ENCODE measurements around the gene WHRN. TPM values are rescaled to one million over a fixed set of nuclear protein-coding genes. Genes with fewer than 3 reads are reported as not detected.

WHRN gene
- total and polyA plus RNA-seq, 9 of the 15 experiments (the other 6 are each of a cell fraction or from before 2014, with no cell fraction given): 0.31 to 14.1 (median 3.0) TPM

DNA sequence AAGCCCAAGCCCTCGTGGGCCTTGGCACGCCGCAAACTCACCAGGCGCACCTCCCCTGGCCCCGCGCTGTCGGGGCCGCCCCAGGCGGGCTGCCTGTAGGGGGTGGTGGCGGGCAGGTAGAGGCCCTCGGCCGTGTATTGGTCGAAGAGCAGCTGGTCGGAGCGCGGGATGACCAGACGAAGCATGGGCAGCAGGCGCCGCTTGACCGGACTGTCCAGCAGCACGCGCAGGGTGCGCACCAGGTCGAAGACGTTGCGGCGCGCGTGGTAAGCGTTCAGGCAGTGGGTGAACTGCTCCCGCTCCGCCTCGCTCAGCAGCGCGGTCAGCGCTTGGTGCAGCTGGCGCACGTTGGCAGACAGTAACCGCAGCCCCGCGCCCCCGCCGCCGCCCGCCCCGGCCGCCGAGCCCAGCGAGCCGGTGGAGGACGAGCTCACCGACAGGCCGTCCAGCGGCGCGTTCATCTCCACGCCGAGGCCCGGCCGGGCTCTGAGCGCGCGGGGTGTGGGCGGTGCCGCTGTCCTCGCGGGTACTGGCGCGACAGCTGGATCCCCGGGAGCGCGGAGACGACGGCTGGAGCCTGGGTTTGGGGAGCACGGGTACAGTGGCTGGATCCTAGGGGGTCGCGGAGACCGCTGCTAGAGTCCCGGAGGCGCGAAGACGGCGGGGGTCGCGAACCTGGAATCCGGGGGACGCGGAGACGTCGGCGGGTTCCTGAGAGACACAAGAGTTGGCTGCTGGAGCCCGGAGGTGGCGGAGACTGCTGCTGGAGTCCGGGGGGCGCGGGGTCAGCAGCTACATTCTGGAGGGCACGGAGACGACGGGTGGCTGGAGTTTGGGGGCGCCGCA, 709 bp downstream of the WHRN start (continued):
- TF ChIP-seq, protein P1, sequence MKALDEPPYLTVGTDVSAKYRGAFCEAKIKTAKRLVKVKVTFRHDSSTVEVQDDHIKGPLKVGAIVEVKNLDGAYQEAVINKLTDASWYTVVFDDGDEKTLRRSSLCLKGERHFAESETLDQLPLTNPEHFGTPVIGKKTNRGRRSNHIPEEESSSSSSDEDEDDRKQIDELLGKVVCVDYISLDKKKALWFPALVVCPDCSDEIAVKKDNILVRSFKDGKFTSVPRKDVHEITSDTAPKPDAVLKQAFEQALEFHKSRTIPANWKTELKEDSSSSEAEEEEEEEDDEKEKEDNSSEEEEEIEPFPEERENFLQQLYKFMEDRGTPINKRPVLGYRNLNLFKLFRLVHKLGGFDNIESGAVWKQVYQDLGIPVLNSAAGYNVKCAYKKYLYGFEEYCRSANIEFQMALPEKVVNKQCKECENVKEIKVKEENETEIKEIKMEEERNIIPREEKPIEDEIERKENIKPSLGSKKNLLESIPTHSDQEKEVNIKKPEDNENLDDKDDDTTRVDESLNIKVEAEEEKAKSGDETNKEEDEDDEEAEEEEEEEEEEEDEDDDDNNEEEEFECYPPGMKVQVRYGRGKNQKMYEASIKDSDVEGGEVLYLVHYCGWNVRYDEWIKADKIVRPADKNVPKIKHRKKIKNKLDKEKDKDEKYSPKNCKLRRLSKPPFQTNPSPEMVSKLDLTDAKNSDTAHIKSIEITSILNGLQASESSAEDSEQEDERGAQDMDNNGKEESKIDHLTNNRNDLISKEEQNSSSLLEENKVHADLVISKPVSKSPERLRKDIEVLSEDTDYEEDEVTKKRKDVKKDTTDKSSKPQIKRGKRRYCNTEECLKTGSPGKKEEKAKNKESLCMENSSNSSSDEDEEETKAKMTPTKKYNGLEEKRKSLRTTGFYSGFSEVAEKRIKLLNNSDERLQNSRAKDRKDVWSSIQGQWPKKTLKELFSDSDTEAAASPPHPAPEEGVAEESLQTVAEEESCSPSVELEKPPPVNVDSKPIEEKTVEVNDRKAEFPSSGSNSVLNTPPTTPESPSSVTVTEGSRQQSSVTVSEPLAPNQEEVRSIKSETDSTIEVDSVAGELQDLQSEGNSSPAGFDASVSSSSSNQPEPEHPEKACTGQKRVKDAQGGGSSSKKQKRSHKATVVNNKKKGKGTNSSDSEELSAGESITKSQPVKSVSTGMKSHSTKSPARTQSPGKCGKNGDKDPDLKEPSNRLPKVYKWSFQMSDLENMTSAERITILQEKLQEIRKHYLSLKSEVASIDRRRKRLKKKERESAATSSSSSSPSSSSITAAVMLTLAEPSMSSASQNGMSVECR (CRISPR knock-in tag; IDR thresholded peaks at IDR 0.05): peak; percentile 96
- TF ChIP-seq ZNF79 (CRISPR knock-in tag; IDR thresholded peaks at IDR 0.05; ENCODE audit: low read depth) (no peak), BHLHE40 (IDR thresholded peaks at IDR 0.05; ENCODE audit: low read length) (peak; percentile 49), TBL1XR1 (IDR thresholded peaks at IDR 0.05; ENCODE audit: low read length in 2 of 2) (no peak), RB1 (IDR thresholded peaks at IDR 0.05; ENCODE audit: low read depth) (peak; percentile 34; the same call in 1 of the 2 replicates), ZZZ3 (IDR thresholded peaks at IDR 0.05) (no peak), CCNT2 (IDR thresholded peaks at IDR 0.05; ENCODE audit: borderline replicate concordance, extremely low read depth, insufficient read length, low read depth, low read length) (peak; percentile 52), SRSF1 (IDR thresholded peaks at IDR 0.05; ENCODE audit: low read depth, low read length) (no peak), L3MBTL2 (IDR thresholded peaks at IDR 0.05) (peak; percentile 97), FOXK2 (conservative IDR thresholded peaks at IDR 0.05 in 1 of 2, IDR thresholded peaks at IDR 0.05 in 1 of 2; ENCODE audit: low read depth in 2 of 2) (no peak), XRCC3 (IDR thresholded peaks at IDR 0.05) (no peak), ZNF41 (CRISPR knock-in tag; conservative IDR thresholded peaks at IDR 0.05) (no peak), CREM (IDR thresholded peaks at IDR 0.05; ENCODE audit: low read depth) (peak; percentile 39)
- TF ChIP-seq, protein P2, sequence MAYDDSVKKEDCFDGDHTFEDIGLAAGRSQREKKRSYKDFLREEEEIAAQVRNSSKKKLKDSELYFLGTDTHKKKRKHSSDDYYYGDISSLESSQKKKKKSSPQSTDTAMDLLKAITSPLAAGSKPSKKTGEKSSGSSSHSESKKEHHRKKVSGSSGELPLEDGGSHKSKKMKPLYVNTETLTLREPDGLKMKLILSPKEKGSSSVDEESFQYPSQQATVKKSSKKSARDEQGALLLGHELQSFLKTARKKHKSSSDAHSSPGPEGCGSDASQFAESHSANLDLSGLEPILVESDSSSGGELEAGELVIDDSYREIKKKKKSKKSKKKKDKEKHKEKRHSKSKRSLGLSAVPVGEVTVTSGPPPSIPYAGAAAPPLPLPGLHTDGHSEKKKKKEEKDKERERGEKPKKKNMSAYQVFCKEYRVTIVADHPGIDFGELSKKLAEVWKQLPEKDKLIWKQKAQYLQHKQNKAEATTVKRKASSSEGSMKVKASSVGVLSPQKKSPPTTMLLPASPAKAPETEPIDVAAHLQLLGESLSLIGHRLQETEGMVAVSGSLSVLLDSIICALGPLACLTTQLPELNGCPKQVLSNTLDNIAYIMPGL (CRISPR knock-in tag; IDR thresholded peaks at IDR 0.05): no peak; the same call in 1 of the 2 replicates
- TF ChIP-seq, protein P3, sequence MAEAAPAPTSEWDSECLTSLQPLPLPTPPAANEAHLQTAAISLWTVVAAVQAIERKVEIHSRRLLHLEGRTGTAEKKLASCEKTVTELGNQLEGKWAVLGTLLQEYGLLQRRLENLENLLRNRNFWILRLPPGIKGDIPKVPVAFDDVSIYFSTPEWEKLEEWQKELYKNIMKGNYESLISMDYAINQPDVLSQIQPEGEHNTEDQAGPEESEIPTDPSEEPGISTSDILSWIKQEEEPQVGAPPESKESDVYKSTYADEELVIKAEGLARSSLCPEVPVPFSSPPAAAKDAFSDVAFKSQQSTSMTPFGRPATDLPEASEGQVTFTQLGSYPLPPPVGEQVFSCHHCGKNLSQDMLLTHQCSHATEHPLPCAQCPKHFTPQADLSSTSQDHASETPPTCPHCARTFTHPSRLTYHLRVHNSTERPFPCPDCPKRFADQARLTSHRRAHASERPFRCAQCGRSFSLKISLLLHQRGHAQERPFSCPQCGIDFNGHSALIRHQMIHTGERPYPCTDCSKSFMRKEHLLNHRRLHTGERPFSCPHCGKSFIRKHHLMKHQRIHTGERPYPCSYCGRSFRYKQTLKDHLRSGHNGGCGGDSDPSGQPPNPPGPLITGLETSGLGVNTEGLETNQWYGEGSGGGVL (CRISPR knock-in tag; IDR thresholded peaks at IDR 0.05): no peak

Measured in K562 (cell line).